Astrocyte of the cerebellum (primary cell): ENCODE measurements around the gene DLK1.

Experiments
- DNase-seq: peaks from one replicate; pipeline ENCODE4 v3.0.0-alpha.2; 2011; ENCODE audit warnings: low read depth
- H3K4me3 ChIP-seq: 2 replicates; pipeline ENCODE4 v1.5.1; 2011; ENCODE audit warnings: mild to moderate bottlenecking, low read depth, low read length, moderate library complexity
- CTCF ChIP-seq: IDR thresholded peaks from 2 replicates; pipeline ENCODE4 v1.5.1; 2012; ENCODE audit warnings: low read length, low read depth, moderate library complexity, mild to moderate bottlenecking; ENCODE audit errors: missing control alignments
- in situ Hi-C: cut with HindIII; loops from 2 replicates; pipeline ENCODE4 v1.10.0; 2017; ENCODE audit warnings: low sequenced_read_pairs

Gene DLK1

GRCh38 chr14:100687386-100687785, 39.3 kb upstream of the DLK1 start:
- H3K4me3 ChIP-seq, result no peak overlapping the region
- no peak for DNase-seq
- no peak for TF ChIP-seq CTCF
- in situ Hi-C loops, result no loop called here

DNA sequence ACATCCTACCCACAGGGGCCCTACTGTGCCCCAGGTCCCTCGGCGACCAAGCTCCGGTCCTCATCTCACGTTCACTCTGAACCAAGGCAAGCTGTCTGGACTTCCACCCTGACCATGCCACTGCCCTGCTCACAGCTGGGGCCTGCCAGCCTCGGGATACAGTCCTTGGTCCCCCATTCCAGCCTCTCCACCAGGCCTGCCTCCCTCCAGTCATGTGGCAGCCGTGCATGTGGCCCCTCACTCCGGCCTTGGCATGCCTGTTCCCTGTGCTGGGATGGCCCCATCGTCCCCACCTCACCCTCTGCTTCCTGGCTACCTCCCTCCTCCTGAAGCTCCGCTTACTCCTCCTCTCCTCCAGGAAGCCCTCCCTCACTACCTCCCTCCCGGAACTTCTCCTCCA, 38.6 kb upstream of the DLK1 start:
- no peak overlapping the region for H3K4me3 ChIP-seq
- no peak for DNase-seq
- no peak for TF ChIP-seq CTCF
- in situ Hi-C loops, result no loop called here

DNA sequence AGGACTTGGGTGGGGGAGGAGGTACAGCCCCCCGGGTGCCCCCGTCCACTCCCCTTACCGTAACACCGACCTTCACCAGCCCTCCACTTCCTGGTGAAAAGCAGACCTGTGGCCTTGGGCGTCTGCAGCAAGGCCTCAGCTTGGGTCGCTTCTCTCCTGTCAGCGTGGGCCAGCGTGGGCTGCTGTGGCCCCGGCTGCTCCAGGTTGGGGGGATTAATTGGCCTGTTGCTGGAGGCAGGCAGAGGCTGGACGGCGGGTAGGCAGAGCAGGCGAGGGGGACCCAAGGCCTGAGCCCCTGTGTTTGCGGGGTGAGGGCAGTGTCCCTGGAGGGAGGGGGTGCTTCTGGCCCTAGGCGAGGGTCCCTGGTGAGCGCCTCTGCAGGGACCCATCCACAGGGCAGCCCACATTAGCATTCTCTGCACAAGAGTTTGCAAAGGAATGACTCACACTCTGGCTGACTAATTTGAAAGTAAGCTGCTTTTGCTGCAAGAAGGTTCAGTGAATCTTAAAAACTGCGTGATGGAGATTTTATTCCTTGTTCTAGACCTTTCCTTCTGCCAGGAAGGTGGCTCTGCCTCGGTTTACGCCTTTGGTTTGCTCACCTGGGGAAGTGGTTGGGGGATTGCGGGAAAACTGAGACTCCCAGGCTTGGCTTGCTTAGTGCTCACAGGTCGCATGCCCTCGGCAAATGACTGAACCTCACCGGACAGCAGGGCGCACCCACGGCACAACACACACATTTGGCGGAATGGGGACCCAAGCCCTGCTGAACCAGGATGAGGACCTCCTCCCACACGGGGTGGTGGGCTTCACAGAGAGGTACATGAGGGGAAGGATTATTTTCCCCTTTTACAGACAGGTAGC, 37.9 kb upstream of the DLK1 start:
- H3K4me3 ChIP-seq, result no peak overlapping the region
- TF ChIP-seq CTCF, result no peak
- DNase-seq, result peak; percentile 59
- in situ Hi-C loops, result no loop called here

GRCh38 chr14:100690672-100691071, 36.0 kb upstream of the DLK1 start:
- no peak for DNase-seq
- no peak for TF ChIP-seq CTCF
- no peak overlapping the region for H3K4me3 ChIP-seq
- in situ Hi-C loops, result no loop called here

- TF ChIP-seq CTCF, result no peak
- DNase-seq, result no peak
- H3K4me3 ChIP-seq, result no peak overlapping the region
- in situ Hi-C loops, result no loop called here
Measured at GRCh38 chr14:100691395-100692056, 35.2 kb upstream of the DLK1 start.

DNA sequence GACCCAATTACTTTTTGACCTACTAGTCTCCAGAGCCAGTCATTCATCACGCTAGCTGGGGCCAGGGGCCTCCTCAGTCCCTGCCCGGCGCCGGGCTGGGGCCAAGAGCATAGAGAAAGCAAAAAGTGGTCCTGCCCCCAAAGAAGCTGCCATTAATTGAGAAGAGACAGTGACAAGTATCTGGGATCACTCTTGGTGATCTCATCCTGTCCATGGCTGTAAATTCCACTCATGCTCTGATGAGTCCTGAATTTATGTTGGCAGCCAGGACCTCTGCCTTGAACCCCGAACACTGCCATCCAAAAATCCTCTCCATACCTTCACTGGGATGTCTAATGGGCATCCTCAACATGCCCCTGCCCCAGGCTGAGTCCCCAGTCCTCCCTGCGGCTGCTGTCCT, 34.4 kb upstream of the DLK1 start:
- no peak overlapping the region for H3K4me3 ChIP-seq
- in situ Hi-C loops, result no loop called here
- DNase-seq, result no peak
- TF ChIP-seq CTCF, result no peak
